Skin epidermis (tissue), 12 donors: ENCODE measurements around the gene NDUFAF4.
"Not testable (repeated sequence)": the region's sequence is repeated elsewhere in the genome, so short reads cannot be mapped to it uniquely, and the experiment has no call there.

Source experiments
- H3K27ac ChIP-seq, 21 experiments: fragments of 200-600 bp; sonication (generic) in 11 of 21; one replicate each; pipeline ENCODE4 v1.5.0; 2020; ENCODE audit warnings: mild to moderate bottlenecking in 3 of 21, inconsistent platforms in 2 of 21, moderate library complexity in 2 of 21
- H3K4me3 ChIP-seq, 7 experiments: fragments of 200-600 bp; sonication (generic) in 2 of 7; one replicate each; pipeline ENCODE4 v1.5.0; 2020; ENCODE audit warnings: inconsistent platforms in 2 of 7, mild to moderate bottlenecking in 2 of 7, moderate library complexity in 1 of 7

Gene NDUFAF4

DNA sequence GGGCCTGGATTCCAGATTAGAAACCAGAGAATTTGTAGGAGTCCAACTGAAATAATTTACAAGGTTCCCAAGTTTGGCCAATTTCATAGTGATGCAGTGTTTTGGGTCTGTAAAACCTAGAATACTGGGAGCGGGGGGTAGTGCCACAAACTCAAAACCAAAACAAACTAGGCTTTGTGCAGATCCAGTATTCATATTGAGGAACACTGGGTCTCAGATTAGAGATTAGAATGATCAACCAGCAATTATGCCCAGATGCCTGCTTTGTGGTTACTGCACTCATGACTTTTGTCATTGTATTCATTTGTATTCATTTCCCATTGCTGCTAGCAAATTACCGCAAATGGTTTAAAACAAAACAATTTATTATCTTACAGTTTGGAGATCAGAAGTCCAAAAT is 3.2 kb upstream of the NDUFAF4 start:
- H3K27ac ChIP-seq: no peak overlapping the region
- H3K4me3 ChIP-seq: no peak overlapping the region

- Histone ChIP-seq H3K27ac (peak overlapping the region in 3 of 21 experiments; percentile 11 to 87 (median 86)), H3K4me3 (no peak overlapping the region)
Observed at GRCh38 chr6:96899451-96899998, 1.8 kb upstream of the NDUFAF4 start.

- Histone ChIP-seq H3K4me3 (peak overlapping the region in 1 of 7 experiments; percentile 89), H3K27ac (peak overlapping the region in 13 of 21 experiments; percentile 6 to 94 (median 87))
Observed at GRCh38 chr6:96899019-96899418, 1.3 kb upstream of the NDUFAF4 start.

GRCh38 chr6:96898241-96898851 is 655 bp upstream of the NDUFAF4 start:
- H3K27ac ChIP-seq: peak overlapping the region in 20 of 21 experiments; percentile 65 to 94 (median 86)
- peak overlapping the region; percentile 62 to 94 (median 77) for H3K4me3 ChIP-seq

- Histone ChIP-seq H3K27ac (no peak overlapping the region), H3K4me3 (no peak overlapping the region)
Observed at GRCh38 chr6:96889146-96889545, 8.5 kb downstream of the NDUFAF4 start.

DNA sequence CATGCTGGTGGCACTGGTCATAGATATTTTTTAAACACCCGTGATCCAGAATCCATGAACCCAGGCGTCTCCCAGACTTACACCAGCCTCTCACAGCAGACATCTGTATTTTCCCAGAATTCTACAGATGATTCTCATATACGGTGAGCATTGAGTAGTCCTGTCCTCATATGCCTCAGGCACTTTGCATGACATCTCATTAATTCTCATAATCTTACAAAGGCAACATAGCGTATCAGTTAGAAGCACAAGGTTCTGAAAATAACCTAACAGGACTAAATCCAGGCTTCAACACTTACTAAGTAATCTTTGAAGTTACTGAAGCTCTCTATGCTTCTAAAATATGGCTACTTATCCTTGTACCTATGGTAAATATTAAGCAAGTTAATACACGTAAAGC is 8.9 kb downstream of the NDUFAF4 start:
- H3K27ac ChIP-seq: no peak overlapping the region
- no peak overlapping the region for H3K4me3 ChIP-seq

DNA sequence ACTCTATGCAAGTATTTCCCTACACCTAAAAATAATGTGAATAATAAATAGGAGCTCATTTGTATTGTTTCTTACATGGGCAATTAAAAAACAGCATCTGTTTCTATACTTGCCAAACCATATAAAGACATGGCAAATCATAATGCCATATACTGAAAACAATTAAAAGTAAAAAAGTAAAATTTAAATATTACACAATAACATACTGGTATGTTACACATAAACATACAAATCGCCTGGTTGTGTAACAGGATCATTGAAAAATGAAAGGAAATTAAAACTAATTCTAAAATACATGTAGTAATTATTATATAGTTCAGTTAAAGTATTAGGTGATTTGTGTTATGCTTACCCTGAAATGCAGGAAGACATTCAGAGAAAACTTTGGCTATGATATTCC is 11.2 kb downstream of the NDUFAF4 start:
- H3K27ac ChIP-seq: no peak overlapping the region
- H3K4me3 ChIP-seq: no peak overlapping the region

DNA sequence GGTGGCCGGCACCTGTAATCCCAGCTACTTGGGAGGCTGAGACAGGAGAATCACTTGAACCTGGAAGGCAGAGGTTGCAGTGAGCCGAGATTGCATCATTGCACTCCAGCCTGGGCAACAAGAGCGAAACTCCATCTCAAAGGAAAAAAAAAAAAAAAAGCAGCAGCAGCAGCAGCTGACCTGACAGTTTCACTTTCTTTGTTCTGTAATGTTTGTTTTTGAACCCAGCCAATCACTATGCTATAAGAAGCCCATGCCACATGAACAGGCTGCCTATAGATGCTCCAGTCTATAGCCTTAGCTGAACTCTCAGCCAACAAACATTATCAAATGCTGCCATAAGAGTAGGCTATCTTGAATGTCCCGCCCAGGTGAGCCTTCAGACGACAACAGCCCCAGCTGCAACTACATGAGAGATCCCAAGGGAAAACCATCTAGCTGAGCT is 12.5 kb downstream of the NDUFAF4 start:
- not testable (repeated sequence) for H3K27ac ChIP-seq, H3K4me3 ChIP-seq

DNA sequence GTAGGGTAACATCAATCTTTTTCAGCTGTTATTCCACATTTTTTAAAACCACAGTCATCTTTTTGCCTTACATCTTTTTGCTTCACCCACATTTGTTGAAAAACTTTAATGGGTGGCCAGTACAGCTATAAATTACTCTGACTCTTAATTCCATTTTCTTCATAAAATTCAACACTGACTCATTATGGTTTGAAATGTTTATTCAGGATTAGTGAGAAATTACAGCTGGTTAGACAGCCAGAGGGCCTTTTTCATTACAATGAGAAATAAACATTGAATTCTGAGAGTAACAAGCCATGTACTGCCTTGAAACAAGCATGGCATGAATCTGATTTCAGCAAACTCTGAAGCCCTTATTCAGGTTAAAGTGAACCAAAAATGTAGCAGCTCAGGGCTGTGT is 19.5 kb downstream of the NDUFAF4 start:
- Histone ChIP-seq H3K4me3 (no peak overlapping the region), H3K27ac (no peak overlapping the region)

DNA sequence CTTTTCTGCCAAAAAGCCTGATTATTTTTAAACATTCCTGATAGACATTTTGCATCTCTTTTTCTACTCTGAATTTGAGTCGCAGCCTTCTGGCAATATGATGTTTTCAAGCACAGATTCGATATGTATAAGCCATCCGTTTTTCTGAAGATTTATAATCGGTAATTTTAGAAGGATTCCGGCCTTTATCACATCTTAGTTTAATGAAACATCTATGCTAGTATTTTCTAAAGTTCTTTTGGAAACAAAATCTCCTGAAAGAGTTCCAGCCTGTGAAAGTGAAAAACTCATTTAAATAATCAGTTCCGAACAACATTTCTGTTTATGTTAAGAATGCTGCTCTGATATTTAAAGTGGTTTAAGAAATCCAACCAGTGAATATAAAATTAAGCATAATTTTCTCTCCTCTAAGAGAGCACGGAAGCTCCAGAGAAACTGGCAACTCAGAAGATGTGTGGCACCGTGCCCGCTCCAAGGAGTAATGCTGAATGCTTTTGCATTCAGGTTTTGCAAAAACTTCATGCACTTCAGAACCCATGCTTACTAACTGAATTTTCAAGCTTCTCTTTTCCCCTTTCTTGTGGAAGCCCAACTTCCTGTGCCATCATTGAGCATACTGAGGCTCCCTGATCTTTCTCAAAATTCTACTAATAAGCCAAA is 20.7 kb downstream of the NDUFAF4 start:
- Histone ChIP-seq H3K27ac (no peak overlapping the region), H3K4me3 (no peak overlapping the region)

- no peak overlapping the region for H3K27ac ChIP-seq
- no peak overlapping the region for H3K4me3 ChIP-seq
Observed at GRCh38 chr6:96872976-96873375, 24.7 kb downstream of the NDUFAF4 start.

GRCh38 chr6:96865055-96865405 is 32.7 kb downstream of the NDUFAF4 start:
- no peak overlapping the region for H3K27ac ChIP-seq
- no peak overlapping the region for H3K4me3 ChIP-seq

GRCh38 chr6:96864216-96865054 is 33.3 kb downstream of the NDUFAF4 start:
- no peak overlapping the region for H3K27ac ChIP-seq
- no peak overlapping the region for H3K4me3 ChIP-seq

DNA sequence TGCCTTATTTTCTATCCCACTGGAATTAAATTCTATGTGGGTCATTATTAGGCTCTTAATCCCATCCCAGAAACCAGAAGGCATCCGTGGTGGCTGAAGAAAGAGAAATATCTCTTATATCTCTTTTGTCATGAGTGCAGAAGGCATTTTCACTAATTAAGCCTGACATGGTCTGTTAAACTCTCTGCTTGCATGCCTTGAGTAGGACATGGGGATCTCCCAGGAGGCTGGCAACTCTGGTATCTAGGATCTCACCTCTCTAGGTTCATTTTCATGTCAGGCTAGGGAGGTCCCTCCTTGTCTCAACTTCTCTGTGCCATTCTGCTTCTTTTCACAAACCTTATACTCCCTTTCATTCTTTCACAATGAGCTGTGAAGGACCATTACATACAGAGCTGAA is 35.1 kb downstream of the NDUFAF4 start:
- no peak overlapping the region for H3K4me3 ChIP-seq
- H3K27ac ChIP-seq: no peak overlapping the region

DNA sequence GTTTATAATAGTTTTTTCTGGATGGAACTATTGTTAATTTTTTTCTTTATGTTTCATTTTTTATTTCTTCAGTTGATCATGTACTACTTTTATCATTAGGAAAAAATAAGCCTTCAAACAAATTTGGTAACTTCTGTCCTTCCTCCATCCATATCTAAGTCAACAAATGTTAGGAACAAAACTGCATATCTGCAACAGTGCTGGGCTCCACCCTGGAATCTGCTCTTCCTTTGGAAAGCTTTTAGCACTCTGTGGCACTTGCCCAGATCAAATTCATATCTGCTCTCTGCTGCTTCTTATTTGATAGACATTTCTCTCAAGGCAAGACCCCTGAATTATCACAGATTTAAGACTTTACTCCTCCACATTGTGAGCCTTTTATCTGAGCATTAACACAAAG is 36.1 kb downstream of the NDUFAF4 start:
- H3K27ac ChIP-seq: no peak overlapping the region
- no peak overlapping the region for H3K4me3 ChIP-seq

DNA sequence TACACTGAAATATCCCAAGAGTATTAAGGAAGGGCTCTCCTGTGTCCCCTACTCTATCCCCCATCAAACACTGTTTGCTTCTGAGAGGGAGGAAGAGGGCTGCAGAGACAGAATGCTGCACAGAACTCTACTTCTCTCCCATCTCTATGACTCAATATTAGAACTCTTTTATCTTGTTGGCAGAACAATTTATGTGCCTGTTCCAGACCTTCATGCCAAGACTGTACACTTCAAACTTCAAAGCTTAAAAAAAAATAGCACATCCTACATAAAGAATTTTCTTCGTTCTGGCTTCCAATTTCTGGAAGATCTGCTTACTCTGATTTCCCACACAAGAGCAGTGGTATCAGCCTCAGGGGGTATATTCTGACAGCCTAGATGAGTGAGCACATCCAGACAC is 40.8 kb downstream of the NDUFAF4 start:
- Histone ChIP-seq H3K4me3 (no peak overlapping the region), H3K27ac (no peak overlapping the region)

DNA sequence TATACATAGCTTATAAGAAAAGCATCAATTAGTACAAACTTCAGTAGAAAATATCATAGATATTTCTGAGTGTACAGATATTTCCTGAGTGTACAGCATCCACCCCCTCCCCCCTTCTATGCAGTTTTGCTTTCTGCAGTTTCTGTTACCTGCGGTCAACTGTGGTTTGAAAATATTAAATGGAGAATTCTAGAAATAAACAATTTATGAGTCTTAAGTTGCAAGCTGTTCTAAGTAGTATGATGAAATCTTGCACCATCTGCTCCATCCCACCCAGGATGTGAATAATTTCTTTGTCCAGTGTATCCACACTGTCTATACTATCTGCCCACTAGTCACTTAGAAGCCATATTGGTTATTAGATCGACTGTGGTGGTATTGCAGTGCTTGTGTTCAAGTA is 44.6 kb downstream of the NDUFAF4 start:
- no peak overlapping the region for H3K4me3 ChIP-seq

GRCh38 chr6:96852605-96853004 is 45.1 kb downstream of the NDUFAF4 start:
- no peak overlapping the region for H3K27ac ChIP-seq
- H3K4me3 ChIP-seq: no peak overlapping the region

More for the DNA sequence above, 44.6 kb downstream of the NDUFAF4 start:
- no peak overlapping the region for H3K27ac ChIP-seq

- Histone ChIP-seq H3K27ac (no peak overlapping the region), H3K4me3 (no peak overlapping the region)
Observed at GRCh38 chr6:96851858-96852257, 45.8 kb downstream of the NDUFAF4 start.

- Histone ChIP-seq H3K4me3 (no peak overlapping the region), H3K27ac (no peak overlapping the region)
Observed at GRCh38 chr6:96849615-96850014, 48.1 kb downstream of the NDUFAF4 start.

- Histone ChIP-seq H3K4me3 (no peak overlapping the region), H3K27ac (no peak overlapping the region)
Observed at GRCh38 chr6:96844530-96844929, 53.2 kb downstream of the NDUFAF4 start.
